LNCaP clone FGC (cell line): Measurements from ENCODE around the gene C6orf52.
"Not testable (repeated sequence)": the region's sequence is repeated elsewhere in the genome, so short reads cannot be mapped to it uniquely, and the experiment has no call there.

Experiments
- DNase-seq: peaks from one replicate; pipeline ENCODE4 v3.0.0-alpha.2; 2011; ENCODE audit warnings: low read depth
- H3K4me3 ChIP-seq: 2 replicates; pipeline ENCODE4 v1.5.1; 2011; ENCODE audit warnings: mild to moderate bottlenecking, low read depth, low read length, control low read depth
- CTCF ChIP-seq: IDR thresholded peaks from 2 replicates; pipeline ENCODE4 v1.5.1; 2012; ENCODE audit warnings: mild to moderate bottlenecking; ENCODE audit not compliant: control insufficient read depth, insufficient read depth; ENCODE audit errors: extremely low read depth

The C6orf52 gene

GRCh38 chr6:10684618-10685017, 9.8 kb downstream of the C6orf52 start:
- DNase-seq, result no peak
- TF ChIP-seq CTCF, result no peak
- H3K4me3 ChIP-seq, result no peak overlapping the region

GRCh38 chr6:10682355-10682988, 11.9 kb downstream of the C6orf52 start:
- H3K4me3 ChIP-seq, result no peak overlapping the region
- DNase-seq, result peak; percentile 57
- no peak for TF ChIP-seq CTCF

GRCh38 chr6:10681795-10682194, 12.6 kb downstream of the C6orf52 start:
- DNase-seq, result no peak
- no peak for TF ChIP-seq CTCF
- no peak overlapping the region for H3K4me3 ChIP-seq

- peak; percentile 66 for DNase-seq
- no peak overlapping the region for H3K4me3 ChIP-seq
- TF ChIP-seq CTCF, result no peak
Observed at GRCh38 chr6:10678456-10678855, 16.0 kb downstream of the C6orf52 start.

GRCh38 chr6:10676403-10676802, 18.0 kb downstream of the C6orf52 start:
- no peak for TF ChIP-seq CTCF
- DNase-seq, result no peak

GRCh38 chr6:10668126-10668917, 26.1 kb downstream of the C6orf52 start:
- no peak overlapping the region for H3K4me3 ChIP-seq
- no peak for TF ChIP-seq CTCF
- no peak for DNase-seq

More at GRCh38 chr6:10676403-10676802, 18.0 kb downstream of the C6orf52 start:
- no peak overlapping the region for H3K4me3 ChIP-seq

- not testable (repeated sequence) for H3K4me3 ChIP-seq, DNase-seq
Observed at GRCh38 chr6:10665595-10665994, 28.8 kb downstream of the C6orf52 start.
